Measurements from ENCODE around the gene HYAL4.

Gene HYAL4

DNA sequence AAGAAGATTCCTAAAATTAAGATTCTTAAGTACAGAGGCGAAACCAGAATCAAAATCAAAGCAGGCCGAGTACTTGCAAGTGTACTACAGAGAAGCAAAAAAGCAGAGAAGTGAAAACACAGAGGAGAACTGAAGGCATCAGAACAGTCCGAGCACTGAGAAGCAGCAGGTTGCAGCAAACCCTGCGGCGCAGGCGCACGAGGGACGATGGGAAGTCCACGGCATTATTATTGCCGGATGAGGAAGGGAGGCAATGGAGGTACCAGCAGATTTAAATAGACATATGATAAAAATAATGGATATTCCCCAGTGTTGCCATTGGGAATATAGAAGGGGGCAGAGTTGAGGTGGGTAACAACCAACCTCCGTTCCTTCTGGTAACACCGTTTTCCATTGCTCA lies 72.9 kb downstream of the HYAL4 start:
- no peak for DNase-seq

- no peak for DNase-seq
Observed at GRCh38 chr7:123918309-123918708, 73.3 kb downstream of the HYAL4 start.

GRCh38 chr7:123923599-123923998 lies 78.6 kb downstream of the HYAL4 start:
- DNase-seq = no peak

- DNase-seq = no peak
Observed at GRCh38 chr7:123924941-123925340, 80.0 kb downstream of the HYAL4 start, which contains the start of gene SPAM1. SPAM1 (plus strand) TSS chr7:123925241; CDS start chr7:123953571, 28,330 bp downstream.
